Measurements from ENCODE around the gene LAMB2.
A peak's percentile ranks its signal among the peaks of the same experiment; 100 is the strongest.

LAMB2 gene

DNA sequence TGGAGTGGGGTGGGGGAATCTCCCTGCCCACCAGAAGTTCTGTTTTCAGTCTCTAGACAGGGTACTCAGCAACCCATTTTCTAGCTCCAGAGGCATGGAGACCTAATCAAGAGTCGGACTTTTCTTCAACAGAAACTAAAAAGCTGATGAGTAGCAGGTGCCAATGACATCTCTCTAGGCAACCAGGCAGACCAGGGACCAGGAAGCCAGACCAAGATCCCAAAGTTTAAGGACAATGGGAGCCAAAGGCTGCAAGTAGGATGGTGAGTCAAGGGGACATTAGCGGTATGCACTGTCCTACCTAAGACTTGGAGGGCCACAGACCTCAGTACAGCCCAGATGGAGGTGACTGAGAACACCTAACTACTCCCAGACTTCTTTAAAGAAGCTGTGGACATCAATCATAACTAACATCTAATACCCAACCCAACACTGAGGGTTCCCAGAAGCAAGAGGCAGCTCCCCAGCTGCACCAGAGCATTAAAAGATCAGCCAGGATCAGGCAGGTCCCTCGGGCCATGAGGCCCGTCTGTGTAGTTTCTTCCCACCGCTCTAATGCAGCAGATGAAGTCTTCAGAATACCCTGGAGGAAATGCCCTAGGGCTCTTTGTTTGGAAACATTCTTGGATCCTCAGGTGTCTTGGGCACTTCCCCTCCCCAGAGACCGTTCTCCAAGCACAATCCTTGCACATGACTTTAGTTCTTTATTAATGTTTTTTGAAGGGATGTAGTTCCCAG, 32.3 kb upstream of the LAMB2 start:
- H3K27ac ChIP-seq = peak overlapping the region; percentile 57; the same call in 1 of the 2 replicates
- peak overlapping the region; percentile 76 for H3K4me3 ChIP-seq
- no peaks in the 10 kb centered on the region for H3K9me3 ChIP-seq (ENCODE audit: low read depth, low read length)
- TF ChIP-seq EZH2 (IDR thresholded peaks at IDR 0.05) = no peak
- peak overlapping the region; percentile 82 for H3K9ac ChIP-seq (ENCODE audit: insufficient read length)
- H3K36me3 ChIP-seq (ENCODE audit: insufficient read depth, low read length) = peaks cover 5% of the 10 kb centered on the region; the same call in 1 of the 2 replicates
- no peak for DNase-seq (ENCODE audit: low read depth, low spot score)

DNA sequence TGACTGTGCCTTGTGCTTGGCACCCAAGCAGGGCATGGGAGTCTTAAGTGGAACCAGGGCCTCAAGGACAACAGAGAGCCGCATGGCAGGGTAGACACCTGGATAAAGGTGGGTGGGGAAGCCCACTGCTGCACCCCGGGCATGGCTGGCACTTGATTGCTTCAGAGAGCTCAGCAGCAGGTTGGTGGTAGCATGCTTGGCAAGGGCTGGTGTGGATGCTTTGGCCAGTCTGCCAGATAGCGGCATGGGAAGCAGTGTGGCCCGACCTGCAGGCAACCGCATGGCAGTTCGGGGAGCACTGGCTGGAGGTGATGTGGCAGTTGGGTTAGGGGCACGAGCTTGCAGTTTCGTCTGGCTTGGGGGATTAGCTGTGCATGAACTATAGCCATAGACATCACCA, 30.8 kb upstream of the LAMB2 start:
- peaks cover 5% of the 10 kb centered on the region; the same call in 1 of the 2 replicates for H3K36me3 ChIP-seq (ENCODE audit: insufficient read depth, low read length)
- no peak overlapping the region for H3K9ac ChIP-seq (ENCODE audit: insufficient read length)
- no peaks in the 10 kb centered on the region for H3K9me3 ChIP-seq (ENCODE audit: low read depth, low read length)
- no peak for DNase-seq (ENCODE audit: low read depth, low spot score)
- no peak overlapping the region for H3K27ac ChIP-seq
- no peak for TF ChIP-seq EZH2 (IDR thresholded peaks at IDR 0.05)
- TF ChIP-seq FOXP2 (optimal IDR thresholded peaks at IDR 0.05; ENCODE audit: control extremely low read depth, extremely low read length, insufficient read depth) = no peak
- TF ChIP-seq POLR2AphosphoS5 (IDR thresholded peaks at IDR 0.05; ENCODE audit: borderline replicate concordance, low read depth, low read length) = no peak
- H3K4me3 ChIP-seq = no peak overlapping the region

DNA sequence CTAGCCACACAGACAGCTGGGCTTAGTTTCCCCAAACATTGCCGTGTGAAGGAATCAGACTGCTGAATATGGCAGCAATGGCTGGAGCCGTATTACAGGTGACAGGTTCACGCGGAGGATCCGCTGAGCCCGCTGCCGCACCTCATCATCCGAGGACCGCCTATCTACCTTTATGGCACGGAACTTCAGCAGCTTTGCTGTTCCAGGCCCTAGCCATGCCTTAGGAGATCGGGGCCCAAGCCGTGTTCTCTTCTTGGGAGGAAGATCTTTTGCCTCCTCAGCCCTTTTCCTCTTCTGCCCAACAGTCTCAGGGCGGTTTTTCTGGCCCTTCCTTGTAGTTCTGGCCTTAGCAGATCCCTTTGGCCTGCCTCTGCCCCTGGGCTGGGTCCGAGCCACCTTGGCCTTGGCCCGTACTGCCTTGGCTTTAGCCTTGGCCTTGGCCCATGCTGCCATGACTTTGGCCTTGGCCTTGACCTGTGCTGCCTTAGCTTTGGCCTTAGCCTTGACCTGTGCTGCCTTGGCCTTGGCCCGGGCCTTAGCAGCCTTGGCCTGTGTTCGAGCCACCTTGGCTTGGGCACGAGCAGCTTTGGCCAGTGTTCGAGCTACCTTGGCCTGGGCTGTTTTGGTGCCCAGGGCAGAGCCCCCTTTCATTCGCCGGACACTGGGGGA, 30.0 kb upstream of the LAMB2 start:
- Histone ChIP-seq H3K4me3 (no peak overlapping the region), H3K27ac (no peak overlapping the region), H3K9me3 (ENCODE audit: low read depth, low read length) (no peaks in the 10 kb centered on the region), H3K9ac (ENCODE audit: insufficient read length) (no peak overlapping the region), H3K36me3 (ENCODE audit: insufficient read depth, low read length) (peaks cover 5% of the 10 kb centered on the region; the same call in 1 of the 2 replicates)
- no peak for DNase-seq (ENCODE audit: low read depth, low spot score)
- TF ChIP-seq POLR2AphosphoS5 (IDR thresholded peaks at IDR 0.05; ENCODE audit: borderline replicate concordance, low read depth, low read length) = no peak
- no peak for TF ChIP-seq FOXP2 (optimal IDR thresholded peaks at IDR 0.05; ENCODE audit: control extremely low read depth, extremely low read length, insufficient read depth)
- no peak for TF ChIP-seq EZH2 (IDR thresholded peaks at IDR 0.05)

DNA sequence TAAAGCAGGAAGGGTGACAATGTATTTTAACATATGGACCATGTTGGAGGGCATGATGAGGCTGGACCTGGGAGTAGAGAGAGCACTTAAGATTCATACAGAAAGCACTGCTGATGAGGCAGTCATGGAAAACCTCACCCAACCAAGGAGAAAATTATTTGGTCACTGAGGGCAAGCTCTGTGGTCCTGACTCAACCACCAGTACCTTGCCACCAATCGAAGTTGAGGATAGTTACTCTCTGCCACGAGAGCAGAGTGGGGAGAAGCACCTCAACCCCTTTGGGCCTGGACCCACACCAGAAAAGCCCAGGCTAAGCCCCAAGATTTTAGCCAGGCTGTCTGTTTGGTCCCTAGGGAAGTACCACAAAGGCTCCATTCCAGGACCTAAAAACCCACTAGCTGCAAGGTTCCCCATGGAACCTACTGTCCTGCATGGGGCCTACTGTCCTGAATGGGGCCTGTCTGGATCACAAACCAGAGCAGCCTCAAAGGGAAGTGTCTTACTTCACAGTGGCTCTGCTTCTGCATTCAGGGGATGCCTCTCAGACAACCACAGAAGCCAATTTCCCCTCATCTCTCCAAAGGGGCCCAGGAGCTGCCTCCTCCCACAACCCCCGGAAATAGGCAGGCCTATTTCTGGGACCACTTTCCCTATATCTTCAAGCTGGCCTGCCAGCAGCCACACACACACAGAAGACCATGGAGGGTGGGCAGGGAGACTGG, 29.1 kb upstream of the LAMB2 start:
- Histone ChIP-seq H3K4me3 (no peak overlapping the region), H3K9ac (ENCODE audit: insufficient read length) (no peak overlapping the region), H3K27ac (no peak overlapping the region), H3K36me3 (ENCODE audit: insufficient read depth, low read length) (peaks cover 5% of the 10 kb centered on the region; the same call in 1 of the 2 replicates), H3K9me3 (ENCODE audit: low read depth, low read length) (no peaks in the 10 kb centered on the region)
- TF ChIP-seq FOXP2 (optimal IDR thresholded peaks at IDR 0.05; ENCODE audit: control extremely low read depth, extremely low read length, insufficient read depth) (no peak), POLR2AphosphoS5 (IDR thresholded peaks at IDR 0.05; ENCODE audit: borderline replicate concordance, low read depth, low read length) (0 out of 2 replicates have a peak, but pooled peaks have one; percentile 13)
- no peak for DNase-seq (ENCODE audit: low read depth, low spot score)

DNA sequence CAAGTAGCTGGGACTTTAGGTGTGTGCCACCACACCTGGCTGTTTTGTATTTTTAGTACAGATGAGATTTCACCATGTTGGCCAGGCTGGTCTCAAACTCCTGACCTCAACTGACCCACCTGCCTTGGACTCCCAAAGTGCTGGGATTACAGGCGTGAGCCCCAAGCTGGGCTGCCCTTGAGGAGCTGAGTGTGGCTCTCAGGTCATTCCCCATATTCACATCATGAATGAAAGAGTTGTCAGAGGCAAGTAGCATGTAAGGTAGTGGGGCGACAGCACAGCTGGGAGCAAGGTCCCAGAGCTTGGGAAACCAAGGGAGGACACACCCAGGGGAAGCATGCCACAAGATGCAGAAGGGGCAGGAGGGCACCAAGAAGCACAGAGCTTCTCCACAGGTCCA, 28.3 kb upstream of the LAMB2 start:
- peaks cover 5% of the 10 kb centered on the region; the same call in 1 of the 2 replicates for H3K36me3 ChIP-seq (ENCODE audit: insufficient read depth, low read length)
- TF ChIP-seq EZH2 (IDR thresholded peaks at IDR 0.05) (no peak), POLR2AphosphoS5 (IDR thresholded peaks at IDR 0.05; ENCODE audit: borderline replicate concordance, low read depth, low read length) (0 out of 2 replicates have a peak, but pooled peaks have one; percentile 2)
- H3K4me3 ChIP-seq = no peak overlapping the region
- no peak for DNase-seq (ENCODE audit: low read depth, low spot score)
- no peak overlapping the region for H3K9ac ChIP-seq (ENCODE audit: insufficient read length)
- no peak overlapping the region for H3K27ac ChIP-seq
- no peaks in the 10 kb centered on the region for H3K9me3 ChIP-seq (ENCODE audit: low read depth, low read length)

DNA sequence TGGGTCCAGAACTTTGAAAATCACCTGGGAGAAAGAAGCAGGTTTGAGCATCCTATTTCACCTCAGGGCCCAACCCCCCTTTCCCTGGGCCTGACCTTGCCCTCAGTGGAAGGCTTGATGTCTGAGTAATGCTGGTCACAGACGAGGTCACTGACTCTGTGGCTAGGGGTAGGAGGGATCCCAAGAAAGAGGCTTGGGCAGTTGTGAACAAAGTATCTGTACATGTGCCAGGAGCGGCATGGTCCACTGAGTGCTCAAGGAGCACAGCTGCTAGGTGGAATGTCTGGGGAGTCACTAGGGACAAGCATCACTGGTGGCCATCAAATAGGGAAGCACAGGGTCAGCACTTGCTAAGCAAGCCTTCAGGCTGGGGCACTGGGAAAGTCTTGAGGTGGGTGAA, 25.9 kb upstream of the LAMB2 start:
- no peak for DNase-seq (ENCODE audit: low read depth, low spot score)
- no peak overlapping the region for H3K27ac ChIP-seq
- no peak for TF ChIP-seq FOXP2 (optimal IDR thresholded peaks at IDR 0.05; ENCODE audit: control extremely low read depth, extremely low read length, insufficient read depth)
- TF ChIP-seq EZH2 (IDR thresholded peaks at IDR 0.05) = no peak
- no peak; the same call in 1 of the 2 replicates for TF ChIP-seq POLR2AphosphoS5 (IDR thresholded peaks at IDR 0.05; ENCODE audit: borderline replicate concordance, low read depth, low read length)

DNA sequence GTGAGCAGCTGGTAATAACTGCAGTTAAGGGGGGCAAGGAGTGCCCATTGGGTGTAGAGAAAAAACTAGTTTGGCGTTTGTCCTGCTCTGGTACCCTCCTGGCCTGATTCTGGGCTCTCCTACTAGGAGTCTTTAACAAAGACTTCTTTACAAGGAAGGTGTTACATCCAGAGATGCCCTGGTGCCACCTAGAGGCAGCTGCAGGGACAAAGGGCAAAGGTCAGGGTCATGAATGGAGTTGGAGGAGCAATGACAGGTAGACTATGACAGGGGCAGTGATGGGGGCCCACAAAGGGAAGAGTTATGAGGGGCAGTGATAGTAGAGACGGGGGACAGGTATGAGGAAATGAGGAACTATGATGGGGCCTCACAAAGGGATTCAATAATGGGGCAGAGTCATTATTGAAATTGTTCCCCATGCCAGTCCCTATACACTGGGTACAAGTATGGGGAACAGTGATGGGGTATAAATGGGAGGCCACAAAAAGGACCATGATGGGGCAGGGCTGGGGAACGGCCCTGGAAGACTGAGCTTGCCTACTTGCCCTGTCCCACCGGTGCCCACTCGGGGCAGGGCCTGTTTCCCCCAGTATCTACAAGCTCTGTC, 25.4 kb upstream of the LAMB2 start:
- Histone ChIP-seq H3K36me3 (ENCODE audit: insufficient read depth, low read length) (no peaks in the 10 kb centered on the region; the same call in 1 of the 2 replicates), H3K27ac (no peak overlapping the region), H3K9ac (ENCODE audit: insufficient read length) (no peak overlapping the region), H3K9me3 (ENCODE audit: low read depth, low read length) (no peaks in the 10 kb centered on the region), H3K4me3 (no peak overlapping the region)
- DNase-seq (ENCODE audit: low read depth, low spot score) = no peak
- no peak for TF ChIP-seq EZH2 (IDR thresholded peaks at IDR 0.05)
- TF ChIP-seq FOXP2 (optimal IDR thresholded peaks at IDR 0.05; ENCODE audit: control extremely low read depth, extremely low read length, insufficient read depth) = no peak
- TF ChIP-seq POLR2AphosphoS5 (IDR thresholded peaks at IDR 0.05; ENCODE audit: borderline replicate concordance, low read depth, low read length) = no peak; the same call in 1 of the 2 replicates

More for the DNA sequence above, 25.9 kb upstream of the LAMB2 start:
- H3K4me3 ChIP-seq = no peak overlapping the region
- peaks cover 5% of the 10 kb centered on the region; the same call in 1 of the 2 replicates for H3K36me3 ChIP-seq (ENCODE audit: insufficient read depth, low read length)
- H3K9me3 ChIP-seq (ENCODE audit: low read depth, low read length) = no peaks in the 10 kb centered on the region
- no peak overlapping the region for H3K9ac ChIP-seq (ENCODE audit: insufficient read length)

DNA sequence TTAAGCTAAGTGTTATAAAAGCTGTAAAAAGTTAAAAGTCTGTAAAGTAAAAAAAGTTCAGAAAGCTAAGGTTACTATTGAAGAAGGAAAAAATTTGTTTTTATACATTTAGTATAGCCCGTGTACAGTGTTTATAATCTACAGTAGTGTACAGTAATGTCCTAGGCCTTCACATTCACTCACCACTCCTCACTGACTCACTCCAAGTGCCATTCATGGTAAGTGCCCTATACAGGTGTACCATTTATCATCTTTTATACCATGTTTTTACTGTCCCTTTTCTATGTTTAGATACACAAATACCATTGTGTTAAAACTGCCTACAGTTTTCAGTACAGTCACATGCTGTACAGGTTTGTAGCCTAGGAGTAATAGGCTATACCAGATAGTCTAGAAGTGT, 24.4 kb upstream of the LAMB2 start:
- DNase-seq (ENCODE audit: low read depth, low spot score) = no peak
- H3K4me3 ChIP-seq = no peak overlapping the region
- TF ChIP-seq POLR2AphosphoS5 (IDR thresholded peaks at IDR 0.05; ENCODE audit: borderline replicate concordance, low read depth, low read length) (no peak), FOXP2 (optimal IDR thresholded peaks at IDR 0.05; ENCODE audit: control extremely low read depth, extremely low read length, insufficient read depth) (no peak), EZH2 (IDR thresholded peaks at IDR 0.05) (no peak)
- H3K27ac ChIP-seq = no peak overlapping the region
- H3K9me3 ChIP-seq (ENCODE audit: low read depth, low read length) = no peaks in the 10 kb centered on the region
- H3K9ac ChIP-seq (ENCODE audit: insufficient read length) = no peak overlapping the region
- no peaks in the 10 kb centered on the region for H3K36me3 ChIP-seq (ENCODE audit: insufficient read depth, low read length)

Data from SK-N-MC (cell line).